Measurements from ENCODE around the gene NEAT1.

Gene NEAT1

DNA sequence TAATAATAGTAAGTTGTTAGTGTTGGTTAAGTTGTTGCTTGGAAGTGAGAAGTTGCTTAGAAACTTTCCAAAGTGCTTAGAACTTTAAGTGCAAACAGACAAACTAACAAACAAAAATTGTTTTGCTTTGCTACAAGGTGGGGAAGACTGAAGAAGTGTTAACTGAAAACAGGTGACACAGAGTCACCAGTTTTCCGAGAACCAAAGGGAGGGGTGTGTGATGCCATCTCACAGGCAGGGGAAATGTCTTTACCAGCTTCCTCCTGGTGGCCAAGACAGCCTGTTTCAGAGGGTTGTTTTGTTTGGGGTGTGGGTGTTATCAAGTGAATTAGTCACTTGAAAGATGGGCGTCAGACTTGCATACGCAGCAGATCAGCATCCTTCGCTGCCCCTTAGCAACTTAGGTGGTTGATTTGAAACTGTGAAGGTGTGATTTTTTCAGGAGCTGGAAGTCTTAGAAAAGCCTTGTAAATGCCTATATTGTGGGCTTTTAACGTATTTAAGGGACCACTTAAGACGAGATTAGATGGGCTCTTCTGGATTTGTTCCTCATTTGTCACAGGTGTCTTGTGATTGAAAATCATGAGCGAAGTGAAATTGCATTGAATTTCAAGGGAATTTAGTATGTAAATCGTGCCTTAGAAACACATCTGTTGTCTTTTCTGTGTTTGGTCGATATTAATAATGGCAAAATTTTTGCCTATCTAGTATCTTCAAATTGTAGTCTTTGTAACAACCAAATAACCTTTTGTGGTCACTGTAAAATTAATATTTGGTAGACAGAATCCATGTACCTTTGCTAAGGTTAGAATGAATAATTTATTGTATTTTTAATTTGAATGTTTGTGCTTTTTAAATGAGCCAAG is 2.7 kb downstream of the NEAT1 start:
- peak; percentile 79 to 81 for DNase-seq

DNA sequence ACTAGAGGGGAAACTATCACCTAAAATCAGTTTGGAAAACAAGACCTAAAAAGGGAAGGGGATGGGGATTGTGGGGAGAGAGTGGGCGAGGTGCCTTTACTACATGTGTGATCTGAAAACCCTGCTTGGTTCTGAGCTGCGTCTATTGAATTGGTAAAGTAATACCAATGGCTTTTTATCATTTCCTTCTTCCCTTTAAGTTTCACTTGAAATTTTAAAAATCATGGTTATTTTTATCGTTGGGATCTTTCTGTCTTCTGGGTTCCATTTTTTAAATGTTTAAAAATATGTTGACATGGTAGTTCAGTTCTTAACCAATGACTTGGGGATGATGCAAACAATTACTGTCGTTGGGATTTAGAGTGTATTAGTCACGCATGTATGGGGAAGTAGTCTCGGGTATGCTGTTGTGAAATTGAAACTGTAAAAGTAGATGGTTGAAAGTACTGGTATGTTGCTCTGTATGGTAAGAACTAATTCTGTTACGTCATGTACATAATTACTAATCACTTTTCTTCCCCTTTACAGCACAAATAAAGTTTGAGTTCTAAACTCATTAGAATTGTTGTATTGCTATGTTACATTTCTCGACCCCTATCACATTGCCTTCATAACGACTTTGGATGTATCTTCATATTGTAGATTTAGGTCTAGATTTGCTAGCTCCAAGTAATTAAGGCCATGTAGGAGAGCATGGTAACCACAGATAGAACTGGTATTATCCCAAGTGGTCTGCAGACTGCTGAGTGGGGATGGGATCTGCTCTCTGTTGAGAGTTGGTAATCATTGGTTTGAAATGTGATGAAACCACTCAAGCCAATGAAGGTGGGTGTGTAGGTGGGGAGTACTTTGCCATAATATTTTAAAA is 3.6 kb downstream of the NEAT1 start:
- no peak for DNase-seq

GRCh38 chr11:65426839-65427690 is 4.5 kb downstream of the NEAT1 start:
- peak in 1 of 2 experiments; percentile 38 for DNase-seq

DNA sequence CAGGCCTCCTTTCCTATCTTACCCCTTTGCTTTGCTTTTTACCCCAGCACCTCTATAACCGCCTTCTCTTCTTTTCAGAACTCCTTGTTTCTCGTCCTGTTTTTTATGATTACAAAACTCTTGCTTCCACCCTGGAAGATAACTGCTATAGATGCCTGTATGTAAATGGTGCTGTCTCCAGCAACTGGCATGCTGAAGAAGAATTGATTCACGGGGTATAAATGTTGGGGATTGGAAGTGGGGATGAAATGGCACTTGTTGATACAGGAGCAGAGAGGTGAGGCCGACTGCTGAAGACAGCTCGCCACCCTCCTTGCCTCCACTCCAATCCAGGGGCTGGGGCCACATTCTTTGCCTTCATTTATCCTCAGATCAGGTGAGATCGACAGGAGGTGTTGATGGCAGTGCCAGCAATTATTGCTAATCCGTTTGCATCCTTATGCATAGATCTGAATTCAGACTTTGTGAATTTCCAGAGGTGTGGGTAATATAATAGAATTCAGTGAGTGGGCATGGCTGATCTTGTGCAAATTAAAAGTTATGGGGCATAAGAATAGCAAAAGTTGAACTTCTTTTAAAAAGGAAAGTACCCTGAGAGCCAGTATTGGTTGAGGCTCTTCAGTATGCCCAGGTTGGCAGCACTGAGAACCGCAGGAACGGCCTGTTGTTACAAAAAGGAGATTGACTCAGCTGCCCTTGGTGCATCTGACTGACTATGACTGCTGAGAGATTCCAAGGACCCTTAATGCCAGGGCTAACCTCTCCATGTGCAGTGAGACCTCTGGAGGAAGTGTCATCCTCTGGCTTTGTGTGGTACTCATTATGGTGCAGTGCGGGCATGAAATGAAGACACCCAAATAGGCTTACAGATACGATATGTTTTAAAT is 5.3 kb downstream of the NEAT1 start:
- no peak for DNase-seq

GRCh38 chr11:65428578-65429067 is 6.0 kb downstream of the NEAT1 start:
- DNase-seq, result no peak

GRCh38 chr11:65429068-65429681 is 6.6 kb downstream of the NEAT1 start:
- no peak for DNase-seq

GRCh38 chr11:65429724-65430405 is 7.3 kb downstream of the NEAT1 start:
- no peak for DNase-seq

- no peak for DNase-seq
Measured at GRCh38 chr11:65430406-65431217, 8.0 kb downstream of the NEAT1 start.

GRCh38 chr11:65431451-65432099 is 9.0 kb downstream of the NEAT1 start:
- DNase-seq, result no peak

GRCh38 chr11:65432100-65432650 is 9.6 kb downstream of the NEAT1 start:
- DNase-seq, result no peak

DNA sequence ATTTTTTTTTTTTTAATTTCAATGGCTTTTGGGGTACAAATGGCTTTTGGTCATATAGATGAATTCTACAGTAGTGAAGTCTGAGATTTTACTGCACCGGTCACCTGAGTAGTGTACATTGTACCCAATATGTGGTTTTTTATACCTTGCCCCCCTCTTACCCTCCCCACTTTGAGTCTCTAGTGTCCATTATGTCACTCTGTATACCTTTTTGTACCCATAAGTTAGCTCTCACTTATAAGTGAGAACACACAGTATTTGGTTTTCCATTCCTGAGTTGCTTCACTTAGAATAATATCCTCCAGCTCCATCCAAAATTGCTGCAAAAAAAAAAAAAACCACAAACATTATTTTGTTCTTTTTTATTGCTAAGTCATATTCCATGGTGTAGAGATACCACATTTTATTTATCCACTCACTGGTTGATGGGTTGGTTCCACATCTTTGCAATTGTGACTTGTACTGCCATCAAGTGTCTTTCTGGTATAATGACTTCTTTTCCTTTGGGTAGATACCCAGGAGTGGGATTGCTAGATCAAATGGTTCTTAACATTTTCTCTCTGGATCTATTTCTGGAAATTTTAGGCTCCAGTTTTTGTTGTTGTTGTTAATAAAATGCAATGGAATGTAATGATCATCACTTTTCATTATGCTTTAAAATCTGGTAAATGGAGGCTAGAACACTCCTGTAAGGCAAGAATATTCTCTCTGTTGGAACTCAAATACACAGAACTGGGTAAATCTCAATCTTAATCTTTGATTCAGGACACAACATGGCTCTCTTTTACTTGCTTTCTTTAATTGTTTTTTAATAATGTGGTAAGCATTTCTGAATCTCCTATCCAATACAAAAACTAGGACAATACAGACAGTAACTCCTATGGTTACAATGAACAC is 10.3 kb downstream of the NEAT1 start:
- DNase-seq, result no peak

DNA sequence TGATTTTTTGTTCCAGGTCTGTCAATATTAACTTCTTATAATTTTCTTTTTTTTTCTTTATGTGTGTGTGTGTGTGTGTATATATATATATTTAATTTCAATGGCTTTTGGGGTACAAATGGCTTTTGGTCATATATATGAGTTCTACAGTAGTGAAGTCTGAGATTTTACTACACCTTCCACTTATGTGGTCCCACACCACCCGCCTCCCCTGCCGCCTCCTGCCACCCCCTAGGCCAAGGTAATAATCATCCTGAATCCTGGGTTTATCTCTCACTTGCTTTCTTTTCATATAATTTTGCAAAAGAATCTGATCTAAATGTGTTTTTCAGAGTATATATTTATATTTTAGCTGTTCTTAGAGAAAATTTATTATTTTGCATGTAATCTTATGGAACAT is 11.1 kb downstream of the NEAT1 start:
- DNase-seq, result no peak

DNA sequence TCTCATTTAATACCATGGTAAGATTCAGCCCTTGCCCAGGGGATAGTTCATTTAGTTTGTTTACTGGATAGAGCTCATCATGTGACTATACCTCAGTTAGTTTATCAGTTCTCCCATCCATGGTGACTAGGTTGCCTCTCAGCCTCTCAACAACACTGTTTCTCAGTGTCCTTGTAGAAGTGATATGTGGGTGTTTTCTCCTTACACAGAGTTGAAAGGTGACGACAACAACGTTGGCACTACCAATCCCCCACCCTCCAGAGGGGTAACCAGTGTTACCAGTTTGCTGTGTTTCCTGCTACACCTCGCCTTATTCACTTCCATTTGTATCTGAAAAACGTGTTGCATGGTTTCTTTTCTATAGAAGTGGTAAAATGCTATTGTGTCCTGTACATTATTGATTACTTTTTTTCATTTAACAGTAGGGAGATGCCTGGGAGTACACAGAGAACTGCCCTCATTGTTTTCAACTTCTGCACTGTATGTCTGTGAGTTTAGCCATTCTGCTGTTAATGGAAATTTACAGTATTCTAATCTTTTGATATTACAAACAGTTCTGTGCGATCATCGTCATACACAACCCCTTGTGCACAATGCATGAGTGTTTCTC is 11.6 kb downstream of the NEAT1 start:
- no peak for DNase-seq

DNA sequence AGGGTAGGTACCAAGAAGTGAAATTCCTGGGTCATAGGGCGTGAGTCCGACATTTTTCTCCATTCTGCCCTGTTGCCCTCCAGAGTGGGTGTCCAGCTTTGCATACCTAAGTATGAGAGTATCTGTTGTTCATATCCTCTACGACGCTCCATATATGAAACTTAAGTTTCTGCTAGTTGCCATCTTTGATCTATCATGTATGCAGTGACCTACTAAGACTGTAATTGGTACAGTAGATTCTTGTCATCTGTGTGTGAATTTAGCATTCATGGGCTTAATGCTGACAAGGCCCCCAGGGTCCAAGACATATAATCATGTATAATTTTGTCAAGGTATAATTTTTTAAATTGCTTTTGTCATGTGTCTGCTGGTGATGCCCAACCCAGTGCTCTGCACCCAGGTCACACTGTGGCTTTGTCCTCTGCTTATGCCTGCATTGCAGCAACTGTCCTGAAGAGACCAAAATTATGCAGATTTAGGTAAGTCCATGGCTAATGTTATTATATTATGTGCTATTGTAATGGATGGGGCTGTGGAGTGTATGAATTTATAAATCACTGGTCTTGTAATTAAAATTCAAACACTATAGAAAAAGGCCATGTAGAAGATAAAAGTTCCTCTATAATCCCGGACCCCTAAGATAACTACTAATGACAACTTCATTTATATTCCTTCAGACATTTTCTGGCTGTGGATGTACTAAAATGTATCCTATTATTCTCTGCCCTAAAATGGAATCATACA is 12.2 kb downstream of the NEAT1 start:
- DNase-seq, result no peak

DNA sequence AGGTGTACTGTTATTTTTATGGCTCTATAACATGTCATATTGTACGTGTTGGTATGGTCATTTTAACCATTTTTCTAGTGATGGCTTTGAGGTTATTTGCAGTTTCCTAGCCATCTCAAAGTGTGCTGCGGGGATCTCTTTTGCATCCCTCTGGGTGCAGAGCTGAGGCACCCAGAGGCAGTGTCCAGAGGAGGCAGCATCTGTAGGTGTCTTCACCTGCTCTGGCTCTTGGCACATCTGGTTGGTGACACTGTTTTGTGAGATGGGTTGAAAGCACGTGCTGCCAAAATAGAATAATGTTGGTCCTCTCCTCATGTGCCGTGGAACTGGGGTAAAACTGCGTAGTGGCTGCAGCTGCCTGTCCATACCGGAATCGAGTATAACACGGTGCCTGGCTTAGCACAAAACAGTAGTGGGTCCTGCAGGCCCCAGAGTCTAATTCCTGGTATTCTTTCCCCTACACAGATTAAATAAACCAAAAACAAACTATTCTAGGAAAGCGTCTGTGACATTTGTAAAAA is 12.9 kb downstream of the NEAT1 start:
- DNase-seq, result no peak

DNA sequence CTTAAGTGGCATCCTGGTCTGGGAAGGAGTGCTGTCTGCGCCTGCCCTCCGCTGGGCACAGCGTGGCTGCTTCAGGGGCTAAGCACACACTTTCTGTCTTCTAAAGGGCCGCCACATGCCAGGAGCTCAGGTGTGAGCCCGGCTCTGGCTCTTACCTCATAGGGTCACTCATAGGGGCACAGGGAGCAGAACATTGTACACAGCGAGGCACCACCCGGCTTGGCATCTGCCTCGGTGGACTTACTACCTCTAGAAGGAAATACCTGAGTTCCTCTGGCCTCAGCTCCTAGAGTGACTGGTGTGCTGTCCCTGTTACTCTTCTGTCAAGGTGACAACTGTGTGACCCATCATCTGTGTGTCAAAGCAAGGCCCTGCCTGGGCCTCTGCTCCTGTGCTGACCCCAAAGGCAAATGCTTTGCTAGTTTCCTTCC is 13.4 kb downstream of the NEAT1 start:
- DNase-seq, result no peak

Data from activated CD4-positive, alpha-beta T cell treated with anti-CD3 and anti-CD28 coated beads, Interleukin-2, amount 50 U/mL, for 4 hours (primary cell).